Sigmoid colon (tissue), 7 donors: Measurements from ENCODE around the gene TMEM119. TPM values are rescaled to one million over a fixed set of nuclear protein-coding genes. Genes with fewer than 3 reads are reported as not detected.

Source experiments
- DNase-seq: peaks from one replicate; pipeline ENCODE4 v3.0.0-alpha.2; 2019
- H3K27ac ChIP-seq, 4 donors: fragments of 200-600 bp; sonication (generic); one replicate each; pipeline ENCODE4 v1.5.1; 2016 to 2019; ENCODE audit warnings: mild to moderate bottlenecking in 1 of 4
- H3K27me3 ChIP-seq, 3 donors: fragments of 200-600 bp; sonication (generic); one replicate each; pipeline ENCODE4 v1.5.1; 2019; ENCODE audit warnings: mild to moderate bottlenecking in 1 of 3
- H3K36me3 ChIP-seq, 4 donors: fragments of 200-600 bp; sonication (generic); one replicate each; pipeline ENCODE4 v1.5.1; 2016 to 2019
- H3K4me1 ChIP-seq, 4 donors: fragments of 200-600 bp; sonication (generic); one replicate each; pipeline ENCODE4 v1.5.1; 2017 to 2019
- H3K4me3 ChIP-seq, 4 donors: fragments of 200-600 bp; sonication (generic); one replicate each; pipeline ENCODE4 v1.5.1; 2017 to 2019; ENCODE audit warnings: mild to moderate bottlenecking in 2 of 4, moderate library complexity in 1 of 4
- H3K9me3 ChIP-seq, 4 donors: fragments of 200-600 bp in 3 of 4; sonication (generic) in 3 of 4; one replicate each; pipeline versions ENCODE4 v1.5.1 to v1.6.1; 2013 to 2019
- EP300 ChIP-seq, 4 donors: sonication (generic); formaldehyde crosslinking; IDR thresholded peaks; one replicate each; pipeline ENCODE4 v1.6.1; 2017; ENCODE audit warnings: antibody characterized with exemption in 4 of 4
- POLR2A ChIP-seq, 2 donors: fragments of 450-650 bp; IDR thresholded peaks; one replicate each; pipeline ENCODE4 v1.6.1; 2016; ENCODE audit warnings: antibody characterized with exemption in 2 of 2, mild to moderate bottlenecking in 2 of 2, moderate library complexity in 2 of 2
- POLR2AphosphoS5 ChIP-seq, 4 donors: sonication (generic); formaldehyde crosslinking; IDR thresholded peaks; one replicate each; pipeline ENCODE4 v1.6.1; 2017; ENCODE audit warnings: antibody characterized with exemption in 4 of 4
- WGBS, 2 donors: extraction: QIAGEN DNeasy Blood & Tissue Kit; methylation state at CpG; one replicate each; pipeline ENCODE4 v1.1.7; 2013; 5-methylcytosine and 5-hydroxymethylcytosine counted together
- intact Hi-C: fragments of 100-400 bp; cut with DNase I; formaldehyde crosslinking; loops from one replicate; pipeline ENCODE4 v1.15.1; 2023
- polyA plus RNA-seq, 3 donors: library from polyadenylated mRNA; stranded (reverse); fragments of 200-250 nt; gene quantifications; one replicate each; pipeline ENCODE4 v1.2.3, GENCODE V29; 2013
- total RNA-seq, 4 donors: library from RNA; depleted of rRNA; stranded (reverse); fragments of >200 nt; gene quantifications; one replicate each; pipeline ENCODE4 v1.1.0, GENCODE V29; 2016
- TF ChIP-seq, protein P1 (sequence below), 4 experiments: fragments of 450-650 bp in 3 of 4; fragments of 200-600 bp in 1 of 4; IDR thresholded peaks; one replicate each; pipeline ENCODE4 v1.5.1; 2016 to 2019; ENCODE audit warnings: antibody characterized with exemption in 4 of 4, mild to moderate bottlenecking in 3 of 4, moderate library complexity in 2 of 4
- donor health status: healthy with polysubstance abuse.
- donor health status: Bipolar disorder and iron deficiency.
- donor health status: healthy.

Gene TMEM119
- total and polyA plus RNA-seq, 7 donors: 0.95 to 16.9 (median 6.3) TPM

DNA sequence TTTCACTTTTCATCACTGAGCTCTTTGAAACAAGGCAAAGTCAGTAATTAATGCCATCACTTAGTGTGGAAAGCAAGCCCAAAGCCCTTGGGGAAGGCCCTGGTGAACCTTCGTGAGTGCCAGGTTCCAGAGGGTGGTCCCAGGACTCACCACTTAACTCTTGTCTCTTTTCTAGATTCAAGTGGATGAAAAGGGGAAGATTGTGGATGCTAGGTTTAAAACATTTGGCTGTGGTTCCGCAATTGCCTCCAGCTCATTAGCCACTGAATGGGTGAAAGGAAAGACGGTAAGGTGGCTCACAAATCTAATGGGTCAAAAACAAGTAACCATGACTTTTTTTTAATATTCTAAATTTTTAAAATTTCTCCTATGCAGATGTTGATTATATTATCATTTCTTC is 32.7 kb downstream of the TMEM119 start:
- DNase-seq: no peak
- intact Hi-C loops: loop anchor here (5.0 kb wide), 1 partner anchor 387 kb away; no protein-coding TSS in a partner anchor
- H3K9me3 ChIP-seq: no peaks in the 10 kb centered on the region
- 84 to 90% methylated on average over 3 of the region's 3 CpGs for WGBS, 2 donors
- H3K4me3 ChIP-seq: no peak overlapping the region
- H3K27ac ChIP-seq: peak overlapping the region; percentile 8 to 98 (median 74)
- H3K4me1 ChIP-seq: peaks cover 0 to 56% (median 43%) of the 10 kb centered on the region in 4 donors
- no peaks in the 10 kb centered on the region for H3K27me3 ChIP-seq
- TF ChIP-seq POLR2A (IDR thresholded peaks at IDR 0.05) (no peak), POLR2AphosphoS5 (IDR thresholded peaks at IDR 0.05) (no peak), EP300 (IDR thresholded peaks at IDR 0.05) (no peak)
- peaks cover 17 to 62% (median 52%) of the 10 kb centered on the region in 4 donors for H3K36me3 ChIP-seq

- Histone ChIP-seq H3K4me3 (no peak overlapping the region), H3K36me3 (peaks cover 17 to 57% (median 49%) of the 10 kb centered on the region in 4 donors), H3K9me3 (no peaks in the 10 kb centered on the region), H3K4me1 (peaks cover 0 to 60% (median 48%) of the 10 kb centered on the region in 4 donors), H3K27me3 (no peaks in the 10 kb centered on the region), H3K27ac (peak overlapping the region in 3 of 4 donors; percentile 8 to 98 (median 96))
- intact Hi-C loops: loop anchor here (5.0 kb wide), 2 partner anchors 388 to 488 kb away; partner anchors contain the start of gene USP30
- TF ChIP-seq POLR2A (IDR thresholded peaks at IDR 0.05) (no peak), EP300 (IDR thresholded peaks at IDR 0.05) (no peak), POLR2AphosphoS5 (IDR thresholded peaks at IDR 0.05) (no peak)
- TF ChIP-seq, protein P1, sequence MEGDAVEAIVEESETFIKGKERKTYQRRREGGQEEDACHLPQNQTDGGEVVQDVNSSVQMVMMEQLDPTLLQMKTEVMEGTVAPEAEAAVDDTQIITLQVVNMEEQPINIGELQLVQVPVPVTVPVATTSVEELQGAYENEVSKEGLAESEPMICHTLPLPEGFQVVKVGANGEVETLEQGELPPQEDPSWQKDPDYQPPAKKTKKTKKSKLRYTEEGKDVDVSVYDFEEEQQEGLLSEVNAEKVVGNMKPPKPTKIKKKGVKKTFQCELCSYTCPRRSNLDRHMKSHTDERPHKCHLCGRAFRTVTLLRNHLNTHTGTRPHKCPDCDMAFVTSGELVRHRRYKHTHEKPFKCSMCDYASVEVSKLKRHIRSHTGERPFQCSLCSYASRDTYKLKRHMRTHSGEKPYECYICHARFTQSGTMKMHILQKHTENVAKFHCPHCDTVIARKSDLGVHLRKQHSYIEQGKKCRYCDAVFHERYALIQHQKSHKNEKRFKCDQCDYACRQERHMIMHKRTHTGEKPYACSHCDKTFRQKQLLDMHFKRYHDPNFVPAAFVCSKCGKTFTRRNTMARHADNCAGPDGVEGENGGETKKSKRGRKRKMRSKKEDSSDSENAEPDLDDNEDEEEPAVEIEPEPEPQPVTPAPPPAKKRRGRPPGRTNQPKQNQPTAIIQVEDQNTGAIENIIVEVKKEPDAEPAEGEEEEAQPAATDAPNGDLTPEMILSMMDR (IDR thresholded peaks at IDR 0.05): no peak
- no peak for DNase-seq
Measured at GRCh38 chr12:108564724-108565123, 33.2 kb downstream of the TMEM119 start.

- Histone ChIP-seq H3K27me3 (no peaks in the 10 kb centered on the region), H3K4me3 (peak overlapping the region in 2 of 4 donors; percentile 83 to 97), H3K36me3 (peaks cover 17 to 48% (median 41%) of the 10 kb centered on the region in 4 donors), H3K9me3 (no peaks in the 10 kb centered on the region), H3K27ac (peak overlapping the region; percentile 93 to 98 (median 96)), H3K4me1 (peaks cover 0 to 69% (median 57%) of the 10 kb centered on the region in 4 donors)
- no peak for DNase-seq
- TF ChIP-seq POLR2A (IDR thresholded peaks at IDR 0.05): no peak
- no peak for TF ChIP-seq EP300 (IDR thresholded peaks at IDR 0.05)
- no peak for TF ChIP-seq POLR2AphosphoS5 (IDR thresholded peaks at IDR 0.05)
- TF ChIP-seq, protein P1 (IDR thresholded peaks at IDR 0.05): no peak
- WGBS, 2 donors: 4 to 5% methylated on average over 1 of the region's 1 CpG
- intact Hi-C loops: loop anchor here (1.0 to 5.0 kb wide), 4 partner anchors 55 to 489 kb away; partner anchors contain the start of genes SSH1 and USP30
Measured at GRCh38 chr12:108563804-108564151, 34.1 kb downstream of the TMEM119 start.

GRCh38 chr12:108563136-108563803 is 34.6 kb downstream of the TMEM119 start:
- H3K27ac ChIP-seq: peak overlapping the region; percentile 93 to 98 (median 96)
- peaks cover 0 to 73% (median 62%) of the 10 kb centered on the region in 4 donors for H3K4me1 ChIP-seq
- peak overlapping the region; percentile 81 to 97 (median 86) for H3K4me3 ChIP-seq
- H3K9me3 ChIP-seq: no peaks in the 10 kb centered on the region
- 1% methylated on average over 14 of the region's 14 CpGs for WGBS, 2 donors
- no peaks in the 10 kb centered on the region for H3K27me3 ChIP-seq
- intact Hi-C loops: loop anchor here (1.0 to 5.0 kb wide), 4 partner anchors 55 to 489 kb away; partner anchors contain the start of genes SSH1 and USP30
- H3K36me3 ChIP-seq: peaks cover 17 to 43% (median 36%) of the 10 kb centered on the region in 4 donors
- peak; percentile 93 for DNase-seq
- TF ChIP-seq EP300 (IDR thresholded peaks at IDR 0.05) (no peak), POLR2AphosphoS5 (IDR thresholded peaks at IDR 0.05) (peak; percentile 50 to 78 (median 73)), POLR2A (IDR thresholded peaks at IDR 0.05) (peak; percentile 21 to 30)
- TF ChIP-seq, protein P1 (IDR thresholded peaks at IDR 0.05): peak; percentile 72 to 91 (median 89)
